ENCODE results near the gene SLC6A5. TPM values are rescaled to one million over a fixed set of nuclear protein-coding genes. Genes with fewer than 3 reads are reported as not detected.

Gene SLC6A5
- total RNA-seq, 2 experiments from 2014 or later = not detected

- peaks cover 4% of the 10 kb centered on the region for H3K27me3 Mint-ChIP-seq
- CTCF ChIA-PET = no interaction called here
- ATAC-seq (no peak), DNase-seq (no peak)
- H3K4me1 Mint-ChIP-seq = no peaks in the 10 kb centered on the region
- no peaks in the 10 kb centered on the region for H3K36me3 Mint-ChIP-seq (ENCODE audit: low read depth)
- no peak overlapping the region for H3K27ac Mint-ChIP-seq
- H3K9me3 Mint-ChIP-seq (ENCODE audit: low read depth) = no peaks in the 10 kb centered on the region
- no peak overlapping the region for H3K4me3 Mint-ChIP-seq
- POLR2A ChIA-PET = no interaction called here
- intact Hi-C loops (cut with DNase I, micrococcal nuclease) = no loop called here
Measured at GRCh38 chr11:20627701-20628100, 28.3 kb downstream of the SLC6A5 start.

- ATAC-seq (no peak), DNase-seq (no peak)
- Mint-ChIP-seq H3K27me3 (peaks cover 2% of the 10 kb centered on the region), H3K27ac (no peak overlapping the region), H3K4me3 (no peak overlapping the region), H3K36me3 (ENCODE audit: low read depth) (no peaks in the 10 kb centered on the region), H3K4me1 (no peaks in the 10 kb centered on the region), H3K9me3 (ENCODE audit: low read depth) (no peaks in the 10 kb centered on the region)
- ChIA-PET POLR2A (no interaction called here), CTCF (interaction anchor here (1.0 to 1.4 kb wide), 2 partner anchors 11 to 16 kb away, joined by 3 to 6 read pairs; no protein-coding TSS in a partner anchor)
- intact Hi-C loops (cut with DNase I, micrococcal nuclease) = no loop called here
Measured at GRCh38 chr11:20631519-20632168, 32.2 kb downstream of the SLC6A5 start.

- no peaks in the 10 kb centered on the region for H3K9me3 Mint-ChIP-seq (ENCODE audit: low read depth)
- H3K27me3 Mint-ChIP-seq = peaks cover 2% of the 10 kb centered on the region
- CTCF ChIA-PET = no interaction called here
- POLR2A ChIA-PET = no interaction called here
- no peak for DNase-seq
- intact Hi-C loops (cut with DNase I, micrococcal nuclease) = no loop called here
- no peak for ATAC-seq
- no peak overlapping the region for H3K27ac Mint-ChIP-seq
- H3K4me1 Mint-ChIP-seq = no peaks in the 10 kb centered on the region
- H3K4me3 Mint-ChIP-seq = no peak overlapping the region
- no peaks in the 10 kb centered on the region for H3K36me3 Mint-ChIP-seq (ENCODE audit: low read depth)
Measured at GRCh38 chr11:20632169-20632532, 32.7 kb downstream of the SLC6A5 start.

GRCh38 chr11:20634044-20634443 is 34.6 kb downstream of the SLC6A5 start:
- DNase-seq (no peak), ATAC-seq (no peak)
- CTCF ChIA-PET = interaction anchor here (0.7 kb wide), 1 partner anchor 16 kb away, joined by 3 read pairs; no protein-coding TSS in a partner anchor
- POLR2A ChIA-PET = no interaction called here
- Mint-ChIP-seq H3K9me3 (ENCODE audit: low read depth) (no peaks in the 10 kb centered on the region), H3K4me3 (no peak overlapping the region), H3K27ac (no peak overlapping the region), H3K27me3 (peaks cover 4% of the 10 kb centered on the region), H3K36me3 (ENCODE audit: low read depth) (no peaks in the 10 kb centered on the region), H3K4me1 (no peaks in the 10 kb centered on the region)
- intact Hi-C loops (cut with DNase I, micrococcal nuclease) = no loop called here

GRCh38 chr11:20634781-20635180 is 35.4 kb downstream of the SLC6A5 start:
- DNase-seq (no peak), ATAC-seq (no peak)
- H3K27me3 Mint-ChIP-seq = peaks cover 4% of the 10 kb centered on the region
- POLR2A ChIA-PET = no interaction called here
- no peaks in the 10 kb centered on the region for H3K4me1 Mint-ChIP-seq
- no peak overlapping the region for H3K27ac Mint-ChIP-seq
- H3K36me3 Mint-ChIP-seq (ENCODE audit: low read depth) = no peaks in the 10 kb centered on the region
- intact Hi-C loops (cut with DNase I, micrococcal nuclease) = no loop called here
- no peaks in the 10 kb centered on the region for H3K9me3 Mint-ChIP-seq (ENCODE audit: low read depth)
- CTCF ChIA-PET = interaction anchor here (0.7 kb wide), 1 partner anchor 17 kb away, joined by 3 read pairs; no protein-coding TSS in a partner anchor
- no peak overlapping the region for H3K4me3 Mint-ChIP-seq

- intact Hi-C loops (cut with DNase I, micrococcal nuclease) = no loop called here
- no peak for DNase-seq
- Mint-ChIP-seq H3K4me1 (no peaks in the 10 kb centered on the region), H3K9me3 (ENCODE audit: low read depth) (no peaks in the 10 kb centered on the region), H3K36me3 (ENCODE audit: low read depth) (no peaks in the 10 kb centered on the region), H3K4me3 (no peak overlapping the region), H3K27ac (no peak overlapping the region), H3K27me3 (peaks cover 2% of the 10 kb centered on the region)
- CTCF ChIA-PET = interaction anchor here (0.6 to 1.5 kb wide), 2 partner anchors 10 to 28 kb away, joined by 3 to 5 read pairs; no protein-coding TSS in a partner anchor
- no peak for ATAC-seq
- POLR2A ChIA-PET = no interaction called here
Measured at GRCh38 chr11:20638074-20638473, 38.7 kb downstream of the SLC6A5 start.

- intact Hi-C loops (cut with DNase I, micrococcal nuclease) = no loop called here
- DNase-seq (no peak), ATAC-seq (no peak)
- no peak overlapping the region for H3K27ac Mint-ChIP-seq
- POLR2A ChIA-PET = no interaction called here
- no peak overlapping the region for H3K4me3 Mint-ChIP-seq
- no peaks in the 10 kb centered on the region for H3K9me3 Mint-ChIP-seq (ENCODE audit: low read depth)
- no peaks in the 10 kb centered on the region for H3K36me3 Mint-ChIP-seq (ENCODE audit: low read depth)
- CTCF ChIA-PET = no interaction called here
- H3K4me1 Mint-ChIP-seq = no peaks in the 10 kb centered on the region
- peaks cover 2% of the 10 kb centered on the region for H3K27me3 Mint-ChIP-seq
Measured at GRCh38 chr11:20639688-20640087, 40.3 kb downstream of the SLC6A5 start.

GRCh38 chr11:20640401-20640800 is 41.0 kb downstream of the SLC6A5 start:
- Mint-ChIP-seq H3K36me3 (ENCODE audit: low read depth) (no peaks in the 10 kb centered on the region), H3K9me3 (ENCODE audit: low read depth) (no peaks in the 10 kb centered on the region), H3K4me1 (no peaks in the 10 kb centered on the region), H3K27me3 (peaks cover 2% of the 10 kb centered on the region), H3K4me3 (no peak overlapping the region), H3K27ac (no peak overlapping the region)
- intact Hi-C loops (cut with DNase I, micrococcal nuclease) = no loop called here
- ATAC-seq (no peak), DNase-seq (no peak)
- POLR2A ChIA-PET = no interaction called here
- CTCF ChIA-PET = no interaction called here

- H3K4me1 Mint-ChIP-seq = no peaks in the 10 kb centered on the region
- DNase-seq = no peak
- H3K9me3 Mint-ChIP-seq (ENCODE audit: low read depth) = no peaks in the 10 kb centered on the region
- no peak overlapping the region for H3K4me3 Mint-ChIP-seq
- intact Hi-C loops (cut with DNase I, micrococcal nuclease) = no loop called here
- no peaks in the 10 kb centered on the region for H3K36me3 Mint-ChIP-seq (ENCODE audit: low read depth)
- ChIA-PET CTCF (no interaction called here), POLR2A (no interaction called here)
- H3K27me3 Mint-ChIP-seq = peaks cover 2% of the 10 kb centered on the region
- ATAC-seq = no peak
- no peak overlapping the region for H3K27ac Mint-ChIP-seq
Measured at GRCh38 chr11:20644360-20644759, 45.0 kb downstream of the SLC6A5 start.

GRCh38 chr11:20647976-20648565 is 48.7 kb downstream of the SLC6A5 start:
- Mint-ChIP-seq H3K27ac (no peak overlapping the region), H3K4me3 (no peak overlapping the region)
- peak; percentile 50 for DNase-seq

GRCh38 chr11:20652150-20652806 is 52.9 kb downstream of the SLC6A5 start:
- Mint-ChIP-seq H3K27me3 (peaks cover 18% of the 10 kb centered on the region), H3K4me3 (no peak overlapping the region), H3K27ac (no peak overlapping the region), H3K4me1 (no peaks in the 10 kb centered on the region), H3K36me3 (ENCODE audit: low read depth) (no peaks in the 10 kb centered on the region), H3K9me3 (ENCODE audit: low read depth) (no peaks in the 10 kb centered on the region)
- intact Hi-C loops (cut with DNase I, micrococcal nuclease) = no loop called here
- ATAC-seq (no peak), DNase-seq (no peak)
- ChIA-PET POLR2A (no interaction called here), CTCF (interaction anchor here (0.7 kb wide), 1 partner anchor 1567 kb away, joined by 3 read pairs; no protein-coding TSS in a partner anchor)

More at GRCh38 chr11:20647976-20648565, 48.7 kb downstream of the SLC6A5 start:
- Mint-ChIP-seq H3K36me3 (ENCODE audit: low read depth) (no peaks in the 10 kb centered on the region), H3K9me3 (ENCODE audit: low read depth) (no peaks in the 10 kb centered on the region), H3K27me3 (peaks cover 9% of the 10 kb centered on the region), H3K4me1 (no peaks in the 10 kb centered on the region)
- intact Hi-C loops (cut with DNase I, micrococcal nuclease) = loop anchor here (1.0 to 5.0 kb wide), 7 partner anchors 24 to 1656 kb away; no protein-coding TSS in a partner anchor
- POLR2A ChIA-PET = no interaction called here
- ATAC-seq = no peak
- CTCF ChIA-PET = interaction anchor here (0.7 to 2.4 kb wide), 10 partner anchors 9 to 1656 kb away, joined by 3 to 14 read pairs (median 4); no protein-coding TSS in a partner anchor

GRCh38 chr11:20654038-20654437 is 54.6 kb downstream of the SLC6A5 start:
- Mint-ChIP-seq H3K27me3 (peaks cover 21% of the 10 kb centered on the region), H3K4me1 (no peaks in the 10 kb centered on the region), H3K4me3 (no peak overlapping the region), H3K27ac (no peak overlapping the region), H3K9me3 (ENCODE audit: low read depth) (no peaks in the 10 kb centered on the region), H3K36me3 (ENCODE audit: low read depth) (no peaks in the 10 kb centered on the region)
- ATAC-seq = no peak
- POLR2A ChIA-PET = no interaction called here
- DNase-seq = no peak
- intact Hi-C loops (cut with DNase I, micrococcal nuclease) = no loop called here
- CTCF ChIA-PET = no interaction called here
